ENCODE results near the gene ERG28. TPM values are rescaled to one million over a fixed set of nuclear protein-coding genes. Genes with fewer than 3 reads are reported as not detected.

Gene ERG28, protein sequence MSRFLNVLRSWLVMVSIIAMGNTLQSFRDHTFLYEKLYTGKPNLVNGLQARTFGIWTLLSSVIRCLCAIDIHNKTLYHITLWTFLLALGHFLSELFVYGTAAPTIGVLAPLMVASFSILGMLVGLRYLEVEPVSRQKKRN
- total RNA-seq: 10 to 100 TPM; 17.0 to 18.2 TPM

DNA sequence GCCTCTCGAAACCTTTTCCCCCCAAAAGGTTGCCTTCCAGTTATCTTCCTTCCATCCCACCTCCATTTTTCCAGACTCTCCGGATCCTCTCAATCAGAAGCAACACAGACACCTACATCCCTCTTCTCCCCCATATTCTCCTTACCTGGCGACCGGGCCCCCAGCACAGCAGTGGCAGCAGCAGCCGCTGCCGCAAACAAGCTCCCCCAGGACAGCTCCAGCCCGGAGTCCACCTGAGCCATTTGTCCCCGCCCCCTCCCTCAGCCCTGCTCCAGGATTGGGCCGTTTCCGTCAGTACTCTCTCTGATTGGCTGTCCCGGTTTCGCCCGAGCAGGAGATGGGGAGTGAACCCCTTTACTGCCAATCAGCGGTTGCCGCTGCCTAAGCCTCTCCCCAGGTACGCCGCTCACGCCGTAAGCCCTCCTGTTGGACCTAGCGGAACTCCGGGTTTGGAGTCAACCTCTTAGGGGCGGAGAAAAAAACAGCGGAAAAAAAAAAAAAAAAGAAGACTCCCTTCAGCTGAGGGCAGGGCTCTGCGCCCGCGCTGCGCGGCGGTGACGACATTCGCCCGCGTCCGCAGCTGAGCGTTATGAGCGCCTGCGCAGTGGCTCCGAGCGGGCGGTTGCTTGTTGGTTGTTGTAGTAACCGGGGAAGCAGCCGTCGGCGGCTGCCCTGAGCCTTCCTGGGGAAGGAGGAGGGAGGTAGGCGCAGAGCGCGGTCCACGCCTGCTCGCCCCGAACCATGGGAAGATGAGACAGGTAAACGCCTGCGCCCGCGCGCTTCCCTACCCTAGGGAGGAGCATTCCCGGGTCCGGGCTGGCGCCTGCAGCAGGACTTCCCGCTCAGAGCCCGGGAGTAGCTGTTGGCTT is at the start of gene ERG28, which contains the start of gene TTLL5:
Gene ERG28, minus strand, starts transcription at position 247 of the 869 bp plus-strand sequence. CDS start 3,374 bp downstream, outside the sequence.
Gene TTLL5, plus strand, starts transcription at position 617 of the 869 bp plus-strand sequence. CDS start 1,904 bp downstream, outside the sequence.

Small RNA genes within 50 kb of the gene (small RNA-seq; reads per million reads assigned to genes)
- 0.52 to 0.86 reads per million in 2 donors for gene RNA5SP387

Other genes starting within 250 kb of the ERG28 start
- gene JDP2, start 232.9 kb downstream of the ERG28 start, total RNA-seq: 1 to 10 TPM; 3.3 to 4.5 TPM
- gene BATF, start 138.4 kb downstream of the ERG28 start, total RNA-seq: 1 to 10 TPM; 6.5 to 7.0 TPM
- gene FLVCR2, start 82.3 kb downstream of the ERG28 start, total RNA-seq: 1 to 10 TPM; 2.3 to 2.8 TPM
- 10 to 100 TPM; 24.8 to 33.3 TPM for gene TTLL5, start 370 bp upstream of the ERG28 start, total RNA-seq

All from melanocyte of skin (primary cell).